GM12801 (cell line): ENCODE results near the gene OCEL1.

ENCODE experiments used
- CTCF ChIP-seq: IDR thresholded peaks from one replicate; pipeline ENCODE4 v1.5.1; 2011; ENCODE audit warnings: control low read depth; ENCODE audit not compliant: insufficient read length; ENCODE audit errors: extremely low read depth

The OCEL1 gene

GRCh38 chr19:17249887-17250548 lies 24.0 kb downstream of the OCEL1 start:
- TF ChIP-seq CTCF = no peak

GRCh38 chr19:17254636-17255035 lies 28.6 kb downstream of the OCEL1 start:
- TF ChIP-seq CTCF = no peak

GRCh38 chr19:17255150-17255621 lies 29.2 kb downstream of the OCEL1 start:
- no peak for TF ChIP-seq CTCF

GRCh38 chr19:17256130-17256529 lies 30.1 kb downstream of the OCEL1 start:
- TF ChIP-seq CTCF = no peak

GRCh38 chr19:17259118-17259780 lies 33.2 kb downstream of the OCEL1 start:
- TF ChIP-seq CTCF = no peak

GRCh38 chr19:17259934-17260333 lies 33.9 kb downstream of the OCEL1 start:
- TF ChIP-seq CTCF = no peak

GRCh38 chr19:17260842-17261325 lies 34.9 kb downstream of the OCEL1 start:
- TF ChIP-seq CTCF = peak; percentile 93
